CD4-positive, alpha-beta T cell treated with Interferon gamma for 1 hour (primary cell): ENCODE measurements around the gene FAM13C.

Experiments
- DNase-seq: peaks from one replicate; pipeline ENCODE4 v3.0.0-alpha.2; 2020

Gene FAM13C

GRCh38 chr10:59312247-59312646 is 50.1 kb downstream of the FAM13C start:
- DNase-seq: no peak

DNA sequence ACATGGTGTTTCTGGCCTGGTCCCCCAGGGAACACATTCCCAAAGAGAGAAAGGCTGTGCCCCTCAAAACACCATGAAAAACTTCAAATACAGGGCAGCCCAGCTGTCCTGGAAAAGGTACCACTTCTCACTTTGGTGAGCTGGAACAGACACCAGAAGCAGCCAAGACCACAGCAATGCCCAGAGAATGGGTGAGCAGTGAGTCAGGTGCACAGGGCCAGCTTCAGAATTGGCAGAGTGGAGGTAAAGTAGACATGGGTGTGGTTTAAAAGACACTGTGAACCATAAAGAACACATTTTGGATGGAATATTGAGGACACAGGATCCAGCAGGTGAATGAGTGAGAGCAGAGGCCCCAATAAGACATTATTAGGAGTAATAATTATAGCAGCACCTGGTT is 51.3 kb downstream of the FAM13C start:
- no peak for DNase-seq

- no peak for DNase-seq
Observed at GRCh38 chr10:59310324-59310914, 51.9 kb downstream of the FAM13C start.

DNA sequence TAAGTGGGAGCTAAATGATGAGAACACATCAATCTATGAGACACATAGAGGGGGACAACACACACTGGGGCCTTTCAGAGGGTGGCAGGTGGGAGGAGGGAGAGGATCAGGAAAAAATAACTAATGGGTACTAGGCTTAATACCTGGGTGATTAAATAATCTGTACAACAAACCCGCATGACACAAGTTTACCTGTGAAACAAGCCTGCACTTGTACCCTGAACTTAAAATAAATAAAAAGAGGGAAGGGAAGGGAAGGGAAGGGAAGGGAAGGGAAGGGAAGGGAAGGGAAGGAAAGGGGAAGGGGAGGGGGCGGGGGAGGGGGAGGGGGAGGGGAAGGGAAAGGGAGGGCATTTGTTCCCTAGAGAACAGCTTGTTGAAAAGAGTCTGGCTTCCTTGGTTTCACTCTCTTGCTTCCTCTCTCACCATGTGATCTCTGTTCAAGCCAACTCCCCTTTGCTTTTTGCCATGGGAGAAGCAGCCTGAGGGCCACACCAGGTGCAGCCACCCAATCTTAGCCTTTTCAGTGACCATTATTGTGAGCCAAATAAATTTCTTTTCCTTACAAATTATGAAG is 57.7 kb downstream of the FAM13C start:
- no peak for DNase-seq

DNA sequence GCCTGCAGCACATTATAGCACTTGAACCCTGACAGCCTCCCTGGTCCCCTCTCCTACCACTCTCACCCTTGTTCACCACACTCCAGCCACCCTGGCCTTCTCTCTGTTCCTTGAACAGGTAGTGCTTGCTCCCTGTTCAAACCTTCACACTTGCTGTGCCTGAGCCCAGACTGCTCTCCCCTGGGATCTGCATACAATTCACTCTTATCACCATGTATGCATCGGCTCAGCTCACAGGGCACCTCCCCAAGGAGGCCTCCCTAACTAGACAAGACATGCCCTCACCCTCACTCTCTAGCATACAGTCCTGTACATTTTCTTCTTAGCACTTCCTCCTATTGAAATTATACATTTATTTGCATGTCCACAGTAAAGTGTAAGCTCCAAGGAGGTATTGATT is 59.3 kb downstream of the FAM13C start:
- no peak for DNase-seq

GRCh38 chr10:59302381-59302780 is 60.0 kb downstream of the FAM13C start:
- DNase-seq: no peak

DNA sequence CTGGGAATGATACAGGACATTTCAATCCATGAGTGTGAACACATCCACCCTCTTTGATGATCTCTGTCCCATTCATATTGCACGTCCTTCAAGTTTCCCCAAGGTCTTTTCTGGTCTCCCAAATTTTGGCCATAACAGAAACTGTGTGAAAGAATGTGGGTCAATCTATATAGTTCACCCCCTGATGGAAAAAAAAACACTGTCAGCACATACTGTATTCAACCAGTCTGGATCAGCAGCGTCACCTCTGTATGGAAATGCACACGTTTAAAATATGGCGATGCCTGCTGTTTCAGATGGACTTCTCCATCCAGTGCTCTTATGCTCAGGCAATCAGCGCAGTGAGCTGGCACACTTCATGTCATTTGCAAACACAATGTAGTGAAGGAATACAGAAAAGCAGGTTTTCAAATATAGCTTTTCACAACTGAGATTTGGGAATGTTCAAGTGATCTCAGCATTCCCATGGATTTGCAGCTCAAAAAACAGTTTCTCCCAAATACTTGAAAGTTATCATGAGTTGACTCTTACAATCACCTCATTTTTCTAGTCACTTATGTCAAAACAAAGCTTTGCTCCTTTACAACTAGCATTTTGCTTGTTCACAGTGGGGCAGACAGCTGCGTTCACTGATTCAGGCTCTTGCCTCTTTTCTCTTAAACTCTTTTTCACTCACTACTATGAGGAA is 61.1 kb downstream of the FAM13C start:
- no peak for DNase-seq

GRCh38 chr10:59300386-59300785 is 62.0 kb downstream of the FAM13C start:
- DNase-seq: no peak

- no peak for DNase-seq
Observed at GRCh38 chr10:59299933-59300332, 62.4 kb downstream of the FAM13C start.

DNA sequence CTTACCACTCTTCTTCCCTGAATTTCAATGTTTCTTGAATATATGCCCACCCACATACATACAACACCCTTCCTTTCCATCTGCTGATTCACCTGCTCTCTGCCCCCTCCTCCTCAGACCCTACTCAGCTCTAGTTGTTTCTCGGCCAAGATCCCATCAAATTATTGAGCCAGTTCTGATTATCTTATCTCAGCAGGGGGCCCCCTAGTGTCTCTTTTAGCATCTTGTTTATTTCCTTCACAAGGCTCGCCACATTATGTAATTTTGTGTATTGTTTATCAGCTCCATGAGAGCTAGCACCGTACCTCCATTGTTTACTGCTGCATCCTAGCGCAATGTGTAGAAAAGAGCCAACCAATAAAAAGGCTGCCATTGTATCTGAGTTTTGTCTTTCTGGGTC is 71.9 kb downstream of the FAM13C start:
- DNase-seq: no peak

DNA sequence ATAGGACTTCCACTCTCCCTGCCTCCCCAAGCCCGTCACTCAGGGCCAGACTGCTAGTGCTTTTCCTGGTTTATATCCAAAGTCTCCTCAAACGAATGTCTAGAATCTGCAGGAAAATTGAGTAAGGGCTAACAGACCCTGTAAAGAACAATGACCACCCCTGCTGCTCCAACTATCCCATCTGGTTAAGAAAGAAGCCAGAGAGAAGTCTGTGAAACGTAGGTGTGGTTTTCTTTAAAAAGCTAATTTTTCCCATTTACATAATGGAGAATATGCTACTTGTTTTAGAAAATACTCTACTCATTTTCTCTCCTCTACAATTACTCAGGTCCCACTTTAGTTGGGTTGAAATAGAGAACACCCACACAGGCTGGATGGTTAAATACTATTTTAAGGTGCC is 72.5 kb downstream of the FAM13C start:
- DNase-seq: no peak

- DNase-seq: no peak
Observed at GRCh38 chr10:59287587-59288255, 74.6 kb downstream of the FAM13C start.

- no peak for DNase-seq
Observed at GRCh38 chr10:59285848-59286247, 76.5 kb downstream of the FAM13C start.

GRCh38 chr10:59285073-59285472 is 77.3 kb downstream of the FAM13C start:
- no peak for DNase-seq

DNA sequence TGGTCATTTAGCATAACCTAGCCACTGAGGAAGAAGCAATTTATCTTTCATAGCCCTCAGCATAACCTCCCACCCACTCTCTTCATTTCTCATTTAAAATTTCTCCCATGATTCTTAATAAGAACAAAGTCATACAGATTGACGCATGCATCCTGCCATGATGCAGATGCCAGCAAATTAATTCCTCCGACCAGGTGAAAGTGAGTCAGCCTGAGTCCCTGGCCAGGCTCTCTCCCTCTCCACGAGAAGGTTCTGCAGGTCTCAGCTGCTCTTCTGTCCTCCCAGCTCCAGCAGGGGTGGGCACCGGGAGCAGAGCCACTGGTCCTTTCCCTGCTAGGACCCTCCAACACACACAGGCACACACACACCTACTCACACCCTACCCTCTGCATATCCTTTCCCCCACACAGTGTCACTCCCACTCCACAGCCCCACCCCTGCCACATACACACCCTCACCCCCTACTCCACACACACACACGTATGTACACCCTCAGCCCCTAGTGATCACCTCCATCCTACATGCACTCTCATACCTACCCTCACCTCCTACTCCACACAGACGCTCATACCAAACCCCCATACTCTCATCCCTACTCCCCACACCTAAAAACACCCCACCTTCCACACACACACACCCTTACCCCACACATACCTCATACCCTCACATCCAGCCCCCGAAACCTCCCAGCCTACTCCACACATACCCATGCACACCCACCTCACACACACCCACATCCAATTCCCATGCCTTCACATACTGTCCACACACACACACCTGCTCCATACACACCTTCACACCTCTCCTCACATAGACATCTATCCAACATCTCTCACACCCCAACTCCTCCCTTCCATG is 78.0 kb downstream of the FAM13C start:
- DNase-seq: no peak

GRCh38 chr10:59283456-59284091 is 78.8 kb downstream of the FAM13C start:
- no peak for DNase-seq

GRCh38 chr10:59281861-59282260 is 80.5 kb downstream of the FAM13C start:
- DNase-seq: no peak

DNA sequence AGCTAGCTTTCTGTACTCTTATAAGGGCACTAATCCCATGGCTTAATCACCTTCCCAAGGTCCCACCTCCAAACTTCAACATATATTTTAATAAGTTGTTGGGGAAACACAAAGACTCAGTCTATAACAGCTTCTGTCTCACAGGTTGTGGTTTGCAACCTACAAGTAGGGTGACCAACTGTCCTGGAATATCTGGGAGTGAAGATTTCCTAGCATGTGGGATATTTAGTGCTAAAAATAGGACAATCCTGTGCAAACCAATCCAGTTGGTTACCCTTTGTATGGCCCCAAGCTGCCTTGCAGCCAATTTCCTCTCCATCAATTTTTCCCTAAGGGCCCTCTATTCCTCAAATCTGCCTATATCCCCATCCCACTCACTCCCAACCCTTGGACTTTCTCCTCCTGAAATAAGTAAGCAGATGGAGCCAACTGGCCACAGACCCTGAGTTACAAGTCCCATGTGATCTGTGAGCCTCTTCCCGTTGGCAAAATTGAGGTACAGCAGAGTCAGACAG is 82.3 kb downstream of the FAM13C start:
- no peak for DNase-seq

DNA sequence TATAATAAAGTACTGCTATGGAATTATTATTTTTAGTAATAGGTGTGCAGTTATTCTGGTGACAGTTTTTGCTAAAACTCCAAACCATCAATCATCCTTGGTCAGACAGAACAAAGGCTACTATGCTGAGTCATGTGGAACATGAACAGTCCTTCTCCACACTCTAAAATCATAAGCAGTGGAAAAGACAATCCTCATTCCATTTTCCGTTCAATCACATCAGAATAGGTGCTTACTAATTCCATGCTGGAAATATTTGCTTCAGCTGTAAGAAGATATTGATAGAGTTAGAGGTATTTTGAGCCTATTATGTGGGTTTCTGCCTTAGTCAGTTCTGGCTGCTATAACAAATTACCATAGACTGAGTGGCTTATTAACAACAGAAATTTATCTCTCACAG is 82.9 kb downstream of the FAM13C start:
- DNase-seq: no peak

DNA sequence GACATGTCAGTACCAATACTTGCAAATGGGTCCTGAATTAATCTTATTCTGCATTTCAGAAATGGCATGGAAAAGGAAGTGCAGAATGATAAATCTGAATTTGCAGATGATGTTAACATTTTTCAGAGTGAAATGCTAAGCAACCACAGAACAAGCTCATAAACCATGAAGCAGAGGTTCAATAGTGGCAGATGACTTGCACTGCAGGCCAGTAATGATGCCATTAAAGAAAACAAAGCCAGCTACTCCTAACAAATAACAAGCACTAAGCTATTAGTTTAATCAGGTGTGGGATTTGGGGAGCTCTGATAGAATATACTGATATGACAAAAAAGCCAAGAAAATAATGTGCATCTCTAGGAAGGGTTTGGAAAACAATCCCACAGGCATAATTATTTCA is 85.4 kb downstream of the FAM13C start:
- DNase-seq: no peak

GRCh38 chr10:59276133-59276532 is 86.2 kb downstream of the FAM13C start:
- no peak for DNase-seq

DNA sequence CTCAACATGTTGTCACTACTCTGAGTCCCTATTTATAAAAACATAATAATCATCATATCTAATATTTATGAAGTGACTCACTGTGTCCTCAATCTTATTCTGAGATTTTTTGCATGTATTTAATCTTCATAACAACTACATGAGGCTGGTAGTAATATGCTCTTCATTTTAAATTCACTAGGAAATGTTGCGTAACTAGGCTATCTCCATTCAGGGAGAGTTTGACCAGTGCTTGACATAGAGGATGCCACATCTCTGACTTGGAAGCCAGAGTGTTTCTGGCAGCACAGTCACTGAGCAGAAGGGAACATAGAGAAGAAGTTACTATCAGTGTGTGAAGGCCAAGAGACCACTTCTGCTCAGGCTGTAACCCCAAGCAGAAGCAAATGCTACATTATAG is 88.9 kb downstream of the FAM13C start:
- no peak for DNase-seq
